SK-N-SH (cell line): Measurements from ENCODE around the gene TNFRSF18. TPM values are rescaled to one million over a fixed set of nuclear protein-coding genes. Genes with fewer than 3 reads are reported as not detected.

ENCODE experiments used
- CTCF ChIA-PET: fragments of 300-600, 350-600 bp; formaldehyde crosslinking; extraction: SDS; loops from one replicate; lab custom pipeline; 2021; lab: Yijun Ruan, JAX
- POLR2A ChIA-PET: fragments of 350-600 bp; sonication (Branson Sonifier 250); formaldehyde crosslinking; extraction: SDS; loops from one replicate; lab custom pipeline; 2020; ENCODE audit warnings: antibody characterized with exemption, inconsistent platforms; lab: Yijun Ruan, JAX
- DNase-seq: peaks from one replicate; pipeline ENCODE4 v3.0.0; 2012
- H2AFZ ChIP-seq: fragments of 200-600 bp; sonication (generic); 2 replicates; pipeline ENCODE4 v1.8.1; 2016; ENCODE audit warnings: antibody characterized with exemption, mild to moderate bottlenecking, low read depth
- H3F3A ChIP-seq: fragments of 200-600 bp; sonication (generic); replicated peaks from 2 replicates; pipeline ENCODE3; 2016; ENCODE audit warnings: antibody characterized with exemption, mild to moderate bottlenecking; ENCODE audit not compliant: insufficient read depth
- H3K27ac ChIP-seq, 2 experiments: fragments of 200-500 bp in 1 of 2; fragments of 200-600 bp in 1 of 2; sonication (Bioruptor generic) in 1 of 2; sonication (generic), shearing (Covaris generic) in 1 of 2; 2 replicates each; pipeline versions ENCODE4 v1.5.1 to v1.6.1; 2014 to 2016; ENCODE audit warnings: low read depth in 2 of 2, inconsistent platforms in 1 of 2, low read length in 1 of 2, mild to moderate bottlenecking in 1 of 2, mixed read lengths in 1 of 2
- H3K27me3 ChIP-seq: fragments of 200-600 bp; sonication (generic), shearing (Covaris generic); 2 replicates; pipeline ENCODE4 v1.6.1; 2016; ENCODE audit warnings: mixed run types; ENCODE audit not compliant: insufficient read depth
- H3K36me3 ChIP-seq, 2 experiments: fragments of 200-500 bp in 1 of 2; fragments of 200-600 bp in 1 of 2; sonication (Bioruptor generic) in 1 of 2; sonication (generic) in 1 of 2; replicated peaks in 1 of 2; 2 replicates each; pipeline versions ENCODE3 to v1.5.1; 2014 to 2016; ENCODE audit warnings: low read length in 1 of 2, mild to moderate bottlenecking in 1 of 2; ENCODE audit not compliant: insufficient read depth in 2 of 2, control insufficient read depth in 1 of 2
- H3K4me1 ChIP-seq, 2 experiments: fragments of 200-500 bp in 1 of 2; fragments of 200-600 bp in 1 of 2; sonication (Bioruptor generic) in 1 of 2; sonication (generic), shearing (Covaris generic) in 1 of 2; 2 replicates each; pipeline versions ENCODE4 v1.5.1 to v1.6.1; 2014 to 2016; ENCODE audit warnings: low read depth in 1 of 2, low read length in 1 of 2, mixed run types in 1 of 2; ENCODE audit not compliant: insufficient read depth in 2 of 2, control insufficient read depth in 1 of 2
- H3K4me2 ChIP-seq: fragments of 200-600 bp; sonication (generic), shearing (Covaris generic); 2 replicates; pipeline ENCODE4 v1.6.1; 2017; ENCODE audit warnings: mixed run types
- H3K4me3 ChIP-seq, 2 experiments: fragments of 200-500 bp in 1 of 2; fragments of 200-600 bp in 1 of 2; sonication (Bioruptor generic) in 1 of 2; sonication (generic), shearing (Covaris generic) in 1 of 2; 2 replicates each; pipeline versions ENCODE4 v1.5.1 to v1.8.1; 2014 to 2016; ENCODE audit warnings: low read depth in 2 of 2, inconsistent platforms in 1 of 2, low read length in 1 of 2, mild to moderate bottlenecking in 1 of 2, mixed read lengths in 1 of 2, moderate library complexity in 1 of 2
- H3K79me2 ChIP-seq: fragments of 200-600 bp; sonication (generic); 2 replicates; pipeline ENCODE4 v1.8.1; 2017; ENCODE audit warnings: mild to moderate bottlenecking; ENCODE audit not compliant: insufficient read depth
- H3K9ac ChIP-seq: fragments of 200-600 bp; sonication (generic); 2 replicates; pipeline ENCODE4 v1.6.1; 2017; ENCODE audit warnings: mixed run types
- H3K9me2 ChIP-seq: fragments of 200-600 bp; sonication (generic); 2 replicates; pipeline ENCODE4 v1.6.1; 2017; ENCODE audit warnings: mixed run types
- H3K9me3 ChIP-seq: fragments of 200-600 bp; sonication (generic); 2 replicates; pipeline ENCODE4 v1.6.1; 2017; ENCODE audit warnings: mixed run types, mild to moderate bottlenecking, moderate library complexity
- H4K20me1 ChIP-seq: fragments of 200-600 bp; sonication (generic); 2 replicates; pipeline ENCODE4 v1.6.1; 2017; ENCODE audit warnings: mild to moderate bottlenecking, mixed run types; ENCODE audit not compliant: insufficient read depth
- CTCF ChIP-seq: fragments of 200-600 bp; sonication (generic); IDR thresholded peaks from 2 replicates; pipeline ENCODE4 v1.6.1; 2017; ENCODE audit warnings: antibody characterized with exemption, mild to moderate bottlenecking, moderate library complexity
- ELF1 ChIP-seq: IDR thresholded peaks from 2 replicates; pipeline ENCODE4 v1.4.0; 2012
- EP300 ChIP-seq, 2 experiments: IDR thresholded peaks; 2 replicates each; pipeline versions ENCODE4 v1.4.0 to v1.6.1; 2012; ENCODE audit warnings: borderline replicate concordance in 1 of 2, low read depth in 1 of 2, low read length in 1 of 2
- EZH2phosphoT487 ChIP-seq: fragments of 200-600 bp; sonication (generic); IDR thresholded peaks from 2 replicates; pipeline ENCODE4 v1.6.1; 2017; ENCODE audit warnings: low read depth, mixed run types, mild to moderate bottlenecking, antibody characterized with exemption, moderate library complexity, borderline replicate concordance
- FOSL2 ChIP-seq: IDR thresholded peaks from 2 replicates; pipeline ENCODE4 v1.4.0; 2012; ENCODE audit warnings: low read depth, mild to moderate bottlenecking, moderate library complexity, borderline replicate concordance
- GABPA ChIP-seq: IDR thresholded peaks from 2 replicates; pipeline ENCODE4 v1.4.0; 2012; ENCODE audit warnings: low read depth, mild to moderate bottlenecking
- GATA2 ChIP-seq: sonication (generic); formaldehyde crosslinking; IDR thresholded peaks from 2 replicates; pipeline ENCODE4 v1.5.0; 2020; ENCODE audit warnings: mild to moderate bottlenecking, missing genetic modification reagents
- IRF3 ChIP-seq: fragments of 150-350 bp; IDR thresholded peaks from 2 replicates; pipeline ENCODE4 v1.6.1; 2016; ENCODE audit warnings: mild to moderate bottlenecking, low read depth, low read length
- JUND ChIP-seq: IDR thresholded peaks from 2 replicates; pipeline ENCODE4 v1.4.0; 2012
- MAX ChIP-seq: IDR thresholded peaks from 2 replicates; pipeline ENCODE4 v1.4.0; 2012; ENCODE audit warnings: low read depth
- NRF1 ChIP-seq: IDR thresholded peaks from 2 replicates; pipeline ENCODE4 v1.6.1; 2012; ENCODE audit warnings: low read depth, mild to moderate bottlenecking, low read length
- RAD21 ChIP-seq: IDR thresholded peaks from 2 replicates; pipeline ENCODE4 v1.6.1; 2012; ENCODE audit warnings: mild to moderate bottlenecking, low read length
- RCOR1 ChIP-seq: fragments of 150-350 bp; IDR thresholded peaks from 2 replicates; pipeline ENCODE4 v1.6.1; 2017; ENCODE audit warnings: antibody characterized with exemption, low read length
- RFX5 ChIP-seq: IDR thresholded peaks from 2 replicates; pipeline ENCODE4 v1.6.1; 2012; ENCODE audit warnings: mild to moderate bottlenecking, improper control_type of control experiment, low read length
- SIN3A ChIP-seq: IDR thresholded peaks from 2 replicates; pipeline ENCODE4 v1.6.1; 2012; ENCODE audit warnings: low read depth, mild to moderate bottlenecking, low read length, moderate library complexity, borderline replicate concordance
- TAF1 ChIP-seq: IDR thresholded peaks from 2 replicates; pipeline ENCODE4 v1.6.1; 2012; ENCODE audit warnings: low read depth, mild to moderate bottlenecking, low read length, moderate library complexity, borderline replicate concordance
- TCF12 ChIP-seq: IDR thresholded peaks from 2 replicates; pipeline ENCODE4 v1.4.0; 2012
- TEAD4 ChIP-seq: IDR thresholded peaks from 2 replicates; pipeline ENCODE4 v1.4.0; 2012; ENCODE audit warnings: mild to moderate bottlenecking, borderline replicate concordance; ENCODE audit not compliant: insufficient read depth
- USF2 ChIP-seq: fragments of 150-350 bp; IDR thresholded peaks from 2 replicates; pipeline ENCODE4 v1.6.1; 2017; ENCODE audit warnings: antibody characterized with exemption, low read length, low read depth, borderline replicate concordance
- WGBS: methylation state at CpG from one replicate; pipeline ENCODE4 v1.1.6; 2017; ENCODE audit warnings: low lambda C conversion rate; 5-methylcytosine and 5-hydroxymethylcytosine counted together
- polyA plus RNA-seq, 3 experiments: library from polyadenylated mRNA; depleted of rRNA; stranded (reverse); fragments of >200 nt; gene quantifications; 2 replicates each; pipeline ENCODE4 v1.2.3, GENCODE V29; 2012

Gene TNFRSF18
- polyA plus RNA-seq, 1 of the 3 experiments (the other 2 are of a cell fraction), result 0.05 TPM

GRCh38 chr1:1239614-1240347 lies 33.4 kb upstream of the TNFRSF18 start:
- Histone ChIP-seq H3K79me2 (no peaks in the 10 kb centered on the region), H3F3A (no peaks in the 10 kb centered on the region), H3K27me3 (no peaks in the 10 kb centered on the region), H3K9me3 (no peaks in the 10 kb centered on the region), H3K4me3 (no peak overlapping the region), H3K4me2 (no peak overlapping the region), H4K20me1 (no peaks in the 10 kb centered on the region), H2AFZ (no peak overlapping the region), H3K9me2 (no peaks in the 10 kb centered on the region), H3K27ac (no peak overlapping the region), H3K4me1 (peaks cover 0 to 18% of the 10 kb centered on the region in 2 experiments; a peak in 1 of 4 replicates), H3K36me3 (peaks cover 0 to 7% of the 10 kb centered on the region in 2 experiments), H3K9ac (no peak overlapping the region)
- POLR2A ChIA-PET, result no interaction called here
- 5% methylated on average over 3 of the region's 30 CpGs for WGBS
- CTCF ChIA-PET, result interaction anchor here (0.7 to 5.1 kb wide), 4 partner anchors 11 to 238 kb away, joined by 3 to 43 read pairs (median 8); no protein-coding TSS in a partner anchor
- peak; percentile 63 for DNase-seq
- TF ChIP-seq SIN3A, result no peak
- no peak for TF ChIP-seq RAD21
- no peak for TF ChIP-seq RCOR1
- TF ChIP-seq EZH2phosphoT487, result no peak
- no peak for TF ChIP-seq EP300 (IDR thresholded peaks at IDR 0.05; ENCODE audit: borderline replicate concordance in 1 of 2, low read depth in 1 of 2, low read length in 1 of 2)

GRCh38 chr1:1239227-1239613 lies 32.8 kb upstream of the TNFRSF18 start:
- Histone ChIP-seq H3K4me1 (peaks cover 0 to 18% of the 10 kb centered on the region in 2 experiments; a peak in 1 of 4 replicates), H3K4me2 (no peak overlapping the region), H3K79me2 (0 out of 2 replicates have a peak, but pooled peaks cover 3% of the 10 kb centered on the region), H3K4me3 (no peak overlapping the region), H4K20me1 (no peaks in the 10 kb centered on the region), H3K9me3 (no peaks in the 10 kb centered on the region), H3K9ac (no peak overlapping the region), H3F3A (no peaks in the 10 kb centered on the region), H2AFZ (no peak overlapping the region), H3K9me2 (no peaks in the 10 kb centered on the region), H3K27me3 (no peaks in the 10 kb centered on the region), H3K36me3 (peaks cover 0 to 12% of the 10 kb centered on the region in 2 experiments), H3K27ac (no peak overlapping the region)
- ChIA-PET CTCF (interaction anchor here (0.7 to 5.1 kb wide), 4 partner anchors 11 to 237 kb away, joined by 3 to 43 read pairs (median 8); no protein-coding TSS in a partner anchor), POLR2A (no interaction called here)
- peak; percentile 57 for DNase-seq
- no CpG with 5 or more reads among the region's 15 CpGs for WGBS
- TF ChIP-seq IRF3 (no peak), FOSL2 (no peak), RFX5 (no peak), CTCF (no peak), JUND (no peak), RAD21 (no peak), GATA2 (no peak), SIN3A (no peak), GABPA (no peak), NRF1 (no peak), USF2 (no peak), MAX (no peak), RCOR1 (no peak), TEAD4 (no peak), TAF1 (no peak), EZH2phosphoT487 (no peak), TCF12 (no peak), ELF1 (no peak)
- TF ChIP-seq, all 33 proteins: peak for 0
